Retinal pigment epithelial cell (primary cell): ENCODE data around the gene SLC44A3.
"Not testable (repeated sequence)": the region's sequence is repeated elsewhere in the genome, so short reads cannot be mapped to it uniquely, and the experiment has no call there.

Experiments used
- DNase-seq: peaks from one replicate; pipeline ENCODE4 v3.0.0-alpha.2; 2010; ENCODE audit warnings: low read depth
- H3K4me3 ChIP-seq: 2 replicates; pipeline ENCODE4 v1.5.1; 2011; ENCODE audit warnings: mild to moderate bottlenecking, low read length, control low read depth, moderate library complexity
- TF ChIP-seq, protein P1 (sequence below): conservative IDR thresholded peaks from 2 replicates; pipeline ENCODE4 v1.5.1; 2011; ENCODE audit warnings: low read depth, low read length, control low read depth, inconsistent platforms

The SLC44A3 gene

DNA sequence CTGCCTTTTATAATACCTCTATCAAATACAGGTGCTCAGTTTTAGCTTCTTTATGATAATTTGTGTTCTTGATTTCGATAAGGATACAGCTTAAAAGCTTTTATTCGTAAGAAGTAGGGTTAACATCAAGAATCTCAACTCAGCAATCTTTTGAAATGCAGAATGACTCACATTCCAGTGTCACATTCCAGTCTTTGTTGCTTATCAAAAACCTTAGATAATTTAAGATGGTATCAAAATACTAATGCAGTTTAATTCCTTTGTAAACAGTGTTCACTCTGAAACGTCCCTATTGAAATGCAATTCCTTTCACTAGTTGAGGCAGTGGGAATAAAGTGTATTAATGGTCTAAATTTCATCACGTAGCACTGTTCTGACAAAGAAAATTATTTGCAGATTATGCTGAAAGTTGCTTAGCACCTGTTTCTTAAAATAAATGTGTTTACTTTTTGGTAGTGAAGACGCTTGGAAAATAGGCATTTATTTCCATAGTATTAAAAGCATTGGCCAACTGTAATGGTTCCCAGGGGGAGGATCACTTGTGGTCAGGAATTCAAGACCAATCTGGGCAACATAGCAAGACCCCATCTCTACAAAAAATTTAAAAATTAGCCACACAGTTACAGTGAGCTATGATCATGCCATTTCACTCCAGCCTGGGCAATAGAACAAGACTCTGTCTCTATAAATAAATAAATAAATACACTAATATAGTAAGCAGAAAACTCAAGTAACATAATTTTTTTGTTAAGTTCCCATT lies 116.9 kb downstream of the SLC44A3 start:
- no peak for DNase-seq
- no peak overlapping the region for H3K4me3 ChIP-seq
- TF ChIP-seq, protein P1, sequence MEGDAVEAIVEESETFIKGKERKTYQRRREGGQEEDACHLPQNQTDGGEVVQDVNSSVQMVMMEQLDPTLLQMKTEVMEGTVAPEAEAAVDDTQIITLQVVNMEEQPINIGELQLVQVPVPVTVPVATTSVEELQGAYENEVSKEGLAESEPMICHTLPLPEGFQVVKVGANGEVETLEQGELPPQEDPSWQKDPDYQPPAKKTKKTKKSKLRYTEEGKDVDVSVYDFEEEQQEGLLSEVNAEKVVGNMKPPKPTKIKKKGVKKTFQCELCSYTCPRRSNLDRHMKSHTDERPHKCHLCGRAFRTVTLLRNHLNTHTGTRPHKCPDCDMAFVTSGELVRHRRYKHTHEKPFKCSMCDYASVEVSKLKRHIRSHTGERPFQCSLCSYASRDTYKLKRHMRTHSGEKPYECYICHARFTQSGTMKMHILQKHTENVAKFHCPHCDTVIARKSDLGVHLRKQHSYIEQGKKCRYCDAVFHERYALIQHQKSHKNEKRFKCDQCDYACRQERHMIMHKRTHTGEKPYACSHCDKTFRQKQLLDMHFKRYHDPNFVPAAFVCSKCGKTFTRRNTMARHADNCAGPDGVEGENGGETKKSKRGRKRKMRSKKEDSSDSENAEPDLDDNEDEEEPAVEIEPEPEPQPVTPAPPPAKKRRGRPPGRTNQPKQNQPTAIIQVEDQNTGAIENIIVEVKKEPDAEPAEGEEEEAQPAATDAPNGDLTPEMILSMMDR, result no peak

DNA sequence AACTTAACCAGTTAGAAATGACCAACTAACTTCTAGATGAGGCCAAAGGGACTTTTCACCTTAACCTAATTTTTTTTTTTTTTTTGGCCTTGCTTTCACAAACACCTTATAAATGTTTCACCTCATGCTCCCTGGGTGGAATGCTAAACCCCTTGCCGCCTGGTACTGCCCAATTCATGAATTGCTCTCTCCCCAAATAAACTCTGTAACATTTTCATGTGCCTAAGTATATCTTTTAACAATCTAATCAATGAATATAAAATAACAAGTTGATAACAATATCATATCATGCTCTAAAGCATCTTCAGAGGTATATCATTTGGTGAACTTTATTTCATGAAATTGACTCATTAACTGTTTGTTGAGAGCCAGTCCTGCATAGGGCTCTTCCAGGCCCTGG lies 117.7 kb downstream of the SLC44A3 start:
- TF ChIP-seq, protein P1, result no peak
- H3K4me3 ChIP-seq, result no peak overlapping the region
- DNase-seq, result no peak

DNA sequence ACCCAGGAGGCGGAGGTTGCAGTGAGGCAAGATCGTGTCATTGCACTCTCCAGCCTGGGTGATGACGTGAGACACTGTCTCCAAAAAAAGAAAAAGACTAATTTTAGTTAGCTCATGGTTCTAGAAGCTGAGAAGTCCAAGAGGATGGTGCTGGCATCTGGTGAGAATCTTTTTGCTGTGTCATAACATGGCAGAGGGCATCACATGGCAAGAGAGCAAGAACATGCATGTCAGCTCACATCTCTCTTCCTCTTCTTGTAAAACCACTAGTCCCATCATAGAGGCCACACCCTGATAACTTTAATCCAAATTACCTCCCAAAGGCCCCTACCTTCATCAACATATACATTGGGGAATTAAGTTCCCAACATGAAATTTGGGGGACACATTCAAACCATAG lies 120.6 kb downstream of the SLC44A3 start:
- no peak for DNase-seq
- TF ChIP-seq, protein P1, result no peak
- no peak overlapping the region for H3K4me3 ChIP-seq

DNA sequence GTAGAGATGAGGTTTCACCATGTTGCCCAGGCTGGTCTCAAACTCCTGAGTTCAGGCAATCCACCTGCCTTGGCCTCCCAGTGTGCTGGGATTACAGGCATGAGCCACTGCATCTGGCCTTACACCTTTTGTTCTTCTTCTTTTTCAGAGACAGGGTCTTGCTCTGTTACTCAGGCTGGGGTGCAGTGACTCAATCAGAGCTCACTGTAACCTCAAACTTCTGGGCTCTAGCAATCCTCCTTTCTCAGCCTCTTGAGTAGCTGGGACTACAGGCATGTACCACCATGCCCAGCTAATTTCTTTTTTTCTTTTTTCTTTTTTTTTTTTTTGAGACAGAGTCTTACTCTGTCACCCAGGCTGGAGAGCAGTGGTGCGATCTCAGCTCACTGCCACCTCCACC lies 121.3 kb downstream of the SLC44A3 start:
- DNase-seq, H3K4me3 ChIP-seq: not testable (repeated sequence)

DNA sequence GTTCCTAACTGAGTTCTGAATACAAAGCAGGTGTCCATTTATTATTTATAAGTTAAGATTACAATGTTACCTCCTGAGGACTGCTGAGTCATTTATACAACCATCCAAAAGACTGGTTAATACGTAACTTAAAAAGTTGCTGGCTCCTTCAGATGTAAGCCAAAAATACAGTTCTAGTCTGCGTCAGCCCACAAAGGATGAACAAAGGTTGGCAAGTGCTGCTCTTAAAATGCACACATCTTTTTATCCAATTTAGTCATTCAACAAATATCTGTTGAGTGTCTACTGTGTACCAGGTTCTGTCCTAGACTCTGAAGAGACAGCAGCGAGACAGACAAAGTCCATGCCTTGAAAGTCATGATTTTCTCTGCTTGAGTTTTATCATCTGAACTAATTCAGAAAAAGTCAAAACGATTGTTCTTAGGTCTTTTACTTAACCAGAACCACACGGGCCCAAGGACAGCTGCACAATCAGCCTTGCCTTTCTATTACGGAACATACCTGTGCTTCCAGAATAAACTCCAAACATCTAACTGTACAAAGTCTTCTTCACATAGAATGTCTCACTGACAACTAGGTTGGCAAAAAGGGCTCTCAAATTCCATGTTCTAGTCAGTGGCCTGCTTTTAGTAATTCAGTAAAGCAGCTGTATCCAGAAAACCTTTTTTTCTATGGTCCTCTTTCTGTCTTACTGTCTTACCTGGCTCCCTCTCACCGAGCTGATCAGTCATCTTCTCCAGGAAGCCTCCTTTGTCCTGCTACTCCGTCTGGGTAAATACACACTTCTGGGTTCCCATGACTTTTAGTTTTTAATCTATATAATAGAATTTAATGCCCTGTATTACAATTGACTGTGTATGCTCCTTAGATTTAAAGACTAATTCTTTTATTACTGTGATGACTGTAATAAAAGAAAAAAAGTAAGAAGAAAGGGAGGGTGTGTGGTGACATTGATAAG lies 122.3 kb downstream of the SLC44A3 start:
- DNase-seq, result no peak
- H3K4me3 ChIP-seq, result no peak overlapping the region
- TF ChIP-seq, protein P1, result no peak
